GM21381 (cell line): ENCODE measurements around the gene MAGEB5.
"Not testable (repeated sequence)": the region's sequence is repeated elsewhere in the genome, so short reads cannot be mapped to it uniquely, and the experiment has no call there.

ENCODE experiments used
- ATAC-seq: cut with Tn5 transposase; IDR thresholded peaks from one replicate; pipeline ENCODE4 v1.9.1; 2021; ENCODE audit warnings: mild to moderate bottlenecking, moderate library complexity; ENCODE audit not compliant: unreplicated experiment

The MAGEB5 gene, protein sequence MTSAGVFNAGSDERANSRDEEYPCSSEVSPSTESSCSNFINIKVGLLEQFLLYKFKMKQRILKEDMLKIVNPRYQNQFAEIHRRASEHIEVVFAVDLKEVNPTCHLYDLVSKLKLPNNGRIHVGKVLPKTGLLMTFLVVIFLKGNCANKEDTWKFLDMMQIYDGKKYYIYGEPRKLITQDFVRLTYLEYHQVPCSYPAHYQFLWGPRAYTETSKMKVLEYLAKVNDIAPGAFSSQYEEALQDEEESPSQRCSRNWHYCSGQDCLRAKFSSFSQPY

DNA sequence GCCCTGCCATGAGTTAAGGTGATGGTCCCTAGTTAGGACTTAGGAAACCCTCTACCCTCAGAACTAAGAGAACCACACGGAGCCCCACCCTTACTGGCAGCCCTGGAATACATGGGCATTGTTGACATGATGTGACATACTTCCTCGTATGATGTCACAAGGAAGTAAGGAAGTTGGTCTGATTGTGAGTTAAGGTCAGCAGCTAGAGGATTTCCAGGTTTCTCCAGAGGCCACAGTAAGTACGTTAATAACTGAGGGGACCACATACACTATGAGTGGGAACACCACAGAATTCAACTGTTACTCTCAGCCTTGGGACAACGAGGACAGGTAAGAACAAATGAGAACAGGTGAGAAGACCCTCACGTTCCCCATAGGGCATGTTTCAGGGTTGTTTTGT lies at the start of gene MAGEB5:
TSS of gene MAGEB5 (plus strand) at position 301 of the 400 bp plus-strand sequence. CDS start 1,133 bp downstream, outside the sequence.
- no peak for ATAC-seq

DNA sequence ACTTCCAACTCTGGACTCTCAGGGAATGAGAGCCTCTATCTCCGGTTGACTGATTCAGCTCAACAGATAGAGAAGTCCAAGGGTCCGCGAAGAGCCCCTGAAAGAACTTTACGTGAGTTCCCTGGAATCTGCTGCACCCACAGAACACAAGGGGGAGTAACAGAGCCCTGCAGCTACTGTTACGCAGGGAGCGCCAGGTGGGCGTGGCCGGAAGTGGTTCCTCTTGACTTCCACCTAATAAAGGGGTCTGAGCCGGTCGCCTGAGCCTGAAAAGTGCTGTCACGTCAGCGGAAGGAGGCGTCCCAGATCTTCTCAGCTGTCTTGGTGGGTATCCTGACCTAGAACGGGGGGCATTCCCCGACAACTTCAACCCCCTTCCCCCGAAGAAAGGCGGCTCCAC lies 23.8 kb upstream of the MAGEB5 start, which contains the start of gene MAGEB6:
TSS of gene MAGEB6 (plus strand) at position 237 of the 400 bp plus-strand sequence. CDS start 1,407 bp downstream, outside the sequence.
- ATAC-seq = no peak

DNA sequence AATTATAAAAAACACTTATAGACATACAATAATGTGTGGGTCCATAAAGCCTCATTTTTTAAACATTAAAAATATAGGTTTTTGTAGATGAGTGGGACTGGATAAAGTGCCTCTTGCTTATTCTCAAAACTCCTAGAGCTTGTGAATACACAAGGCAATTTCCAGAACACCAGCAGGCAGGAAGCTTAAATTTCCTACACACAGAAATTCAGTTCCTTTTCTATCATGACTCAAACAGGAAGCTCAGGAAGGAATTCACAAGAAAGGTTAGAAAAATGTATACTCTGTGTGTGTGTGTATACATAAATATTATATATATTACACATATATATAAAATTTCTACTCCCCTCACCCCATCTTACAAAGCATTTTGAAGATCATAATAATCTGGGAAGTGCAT lies 12.4 kb upstream of the MAGEB5 start:
- ATAC-seq = no peak

DNA sequence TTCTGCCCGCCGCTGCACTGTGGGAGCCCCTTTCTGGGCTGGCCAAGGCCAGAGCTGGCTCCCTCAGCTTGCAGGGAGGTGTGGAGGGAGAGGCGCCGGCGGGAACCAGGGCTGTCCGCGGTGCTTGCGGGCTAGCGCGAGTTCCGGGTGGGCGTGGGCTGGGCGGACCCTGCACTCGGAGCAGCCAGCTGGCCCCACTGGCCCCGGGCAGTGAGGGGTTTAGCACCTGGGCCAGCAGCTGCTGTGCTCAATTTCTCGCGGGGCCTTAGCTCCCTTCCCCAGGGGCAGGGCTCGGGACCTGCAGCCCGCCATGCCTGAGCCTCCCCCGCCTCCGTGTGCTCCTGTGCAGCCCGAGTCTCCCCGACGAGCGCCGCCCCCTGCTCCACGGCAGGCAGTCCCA lies 11.3 kb upstream of the MAGEB5 start:
- ATAC-seq = not testable (repeated sequence)

DNA sequence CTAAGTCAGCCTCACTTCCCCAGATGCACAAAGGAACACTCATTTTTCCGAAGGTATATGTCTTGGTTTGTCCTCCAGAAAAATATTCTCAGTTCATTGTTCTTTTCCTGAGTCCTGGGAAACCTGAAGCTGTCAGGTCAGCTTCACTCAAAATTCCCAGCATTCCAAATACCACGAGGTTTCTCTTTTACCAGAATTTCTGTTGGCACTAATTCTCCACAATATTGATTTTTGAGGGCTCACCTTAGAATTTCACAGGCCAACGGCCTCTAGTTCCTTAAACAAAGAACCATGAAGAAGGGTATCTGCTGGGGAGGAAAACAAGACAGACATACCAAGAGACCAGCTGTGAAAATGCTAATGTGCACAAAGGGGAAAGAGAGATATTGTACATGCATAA lies 8.0 kb upstream of the MAGEB5 start:
- ATAC-seq = no peak

DNA sequence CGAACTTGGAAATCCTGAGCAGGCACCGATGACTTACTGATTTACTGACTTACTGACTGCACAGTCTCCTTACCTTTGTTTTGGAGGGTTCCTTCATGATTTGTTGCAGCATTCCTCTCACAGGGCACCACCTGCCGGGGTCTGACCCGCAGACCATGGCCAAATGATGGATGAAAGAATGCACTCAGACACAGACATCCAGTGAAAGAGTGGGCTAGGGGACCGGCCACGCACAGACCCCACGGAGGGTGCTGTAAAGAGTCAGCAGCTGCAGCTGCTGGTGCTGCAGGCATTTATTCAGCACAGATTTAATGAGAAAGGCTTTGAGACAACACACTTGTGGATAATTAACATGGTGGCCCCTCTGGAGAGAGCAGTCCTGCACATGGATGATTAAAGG lies 3.4 kb downstream of the MAGEB5 start:
- ATAC-seq = no peak

DNA sequence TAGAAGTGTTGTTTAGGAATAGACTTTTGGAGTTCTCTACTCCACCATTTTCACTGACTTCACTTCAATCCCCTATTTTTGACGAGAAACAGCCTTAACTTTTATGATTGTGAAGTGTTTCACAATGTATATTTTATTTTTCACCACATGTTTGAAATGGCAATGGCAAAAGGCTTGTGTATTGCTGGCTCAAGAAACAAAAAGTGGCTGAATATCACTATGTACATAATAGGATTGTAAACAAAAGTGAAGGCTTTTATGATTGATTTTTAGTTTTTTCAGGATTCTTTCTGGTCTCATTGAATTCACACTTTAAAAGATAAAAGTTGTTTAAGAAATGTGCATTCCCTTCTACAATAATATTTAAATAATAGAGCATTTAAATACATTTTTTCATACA lies 18.2 kb downstream of the MAGEB5 start:
- ATAC-seq = no peak

DNA sequence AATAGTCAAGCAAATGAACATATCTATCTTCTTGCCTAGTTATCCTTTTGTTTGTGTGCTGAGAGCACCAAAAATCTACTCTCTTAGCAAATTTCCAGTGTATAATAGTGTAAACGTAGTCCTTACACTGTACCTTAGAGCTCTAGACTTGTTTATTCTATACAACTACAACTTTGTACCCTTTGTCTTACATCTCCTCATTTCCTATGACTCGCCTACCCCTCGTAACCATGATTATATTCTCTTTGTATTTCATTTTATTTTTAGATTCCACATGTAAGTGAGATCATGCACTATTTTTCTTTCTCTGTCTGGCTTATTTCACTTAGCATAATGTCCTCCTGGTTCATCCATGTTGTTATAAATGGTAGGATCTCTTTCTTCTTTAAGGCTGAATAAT lies 37.6 kb downstream of the MAGEB5 start:
- no peak for ATAC-seq

DNA sequence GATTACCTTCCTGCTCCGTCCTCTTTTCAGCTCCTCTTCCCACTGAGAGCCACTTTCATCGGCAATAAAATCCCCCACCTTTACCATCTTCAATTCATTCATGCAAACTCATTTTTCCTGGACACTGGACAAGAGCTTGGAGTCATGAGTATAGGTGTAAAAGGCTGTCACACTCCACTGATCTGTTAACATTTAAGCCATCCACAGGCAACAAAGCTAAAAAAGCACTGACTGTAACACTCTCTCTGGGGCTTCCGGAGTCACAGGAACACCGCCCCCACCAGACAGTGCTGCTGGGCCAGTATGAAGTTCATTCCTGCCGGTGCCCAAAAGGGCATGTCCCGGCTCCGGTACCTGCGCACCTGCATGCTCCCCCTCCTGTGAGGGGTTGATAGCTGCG lies 38.5 kb downstream of the MAGEB5 start:
- no peak for ATAC-seq

DNA sequence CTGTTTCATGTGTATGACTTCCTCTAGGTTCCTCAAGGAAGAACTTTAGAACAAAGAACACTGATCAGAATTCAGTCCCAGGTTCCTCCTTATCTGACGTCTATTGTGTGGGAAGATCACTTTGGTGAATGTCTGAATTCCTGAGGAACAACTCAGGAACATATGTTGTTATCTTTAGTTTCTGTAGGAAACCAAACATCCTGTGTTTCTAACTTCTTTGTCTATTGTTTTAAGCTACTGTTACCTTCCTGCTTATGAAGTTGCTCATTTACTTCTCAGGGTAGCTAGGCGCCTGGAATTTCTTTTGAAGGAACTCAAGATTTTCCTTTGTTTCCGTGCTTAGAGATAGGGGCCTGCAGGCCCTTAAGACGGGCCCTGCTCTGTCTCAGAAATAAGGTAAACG lies 46.2 kb downstream of the MAGEB5 start:
- no peak for ATAC-seq
